MCF 10A (cell line): ENCODE results near the gene GAL3ST2. TPM values are rescaled to one million over a fixed set of nuclear protein-coding genes. Genes with fewer than 3 reads are reported as not detected.

Source experiments
- BruUV-seq: library from RNA; stranded (reverse); fragments of 400-500 nt; replicated peaks from 2 replicates; lab custom pipeline; 2021; lab: Mats Ljungman, UMichigan
- CTCF ChIA-PET: fragments of 300-600 bp; sonication (Branson Sonifier 250); formaldehyde crosslinking; extraction: SDS; loops from one replicate; lab custom pipeline; 2021; ENCODE audit warnings: antibody characterized with exemption, inconsistent platforms; lab: Yijun Ruan, JAX
- POLR2A ChIA-PET: fragments of 300-600, 350-650 bp; sonication (Branson Sonifier 250); formaldehyde crosslinking; extraction: SDS; loops from one replicate; lab custom pipeline; 2020; ENCODE audit warnings: antibody characterized with exemption, inconsistent platforms; lab: Yijun Ruan, JAX
- DNase-seq: peaks from one replicate; pipeline ENCODE4 v3.0.0-alpha.2; 2018; ENCODE audit not compliant: unreplicated experiment
- H3K27ac Mint-ChIP-seq: one replicate; pipeline ENCODE4 v1.8.0; 2022; ENCODE audit warnings: mild to moderate bottlenecking, low read depth, mixed read lengths; ENCODE audit not compliant: unreplicated experiment
- H3K27me3 Mint-ChIP-seq: one replicate; pipeline ENCODE4 v1.8.0; 2022; ENCODE audit warnings: mixed read lengths; ENCODE audit not compliant: insufficient read depth, unreplicated experiment
- H3K36me3 Mint-ChIP-seq: one replicate; pipeline ENCODE4 v1.8.0; 2022; ENCODE audit warnings: mild to moderate bottlenecking, moderate library complexity, mixed read lengths; ENCODE audit not compliant: insufficient read depth, unreplicated experiment
- H3K4me1 Mint-ChIP-seq: one replicate; pipeline ENCODE4 v1.8.0; 2022; ENCODE audit warnings: mixed read lengths; ENCODE audit not compliant: insufficient read depth, unreplicated experiment
- H3K4me3 Mint-ChIP-seq: one replicate; pipeline ENCODE4 v1.8.0; 2022; ENCODE audit warnings: mild to moderate bottlenecking, moderate library complexity, mixed read lengths; ENCODE audit not compliant: unreplicated experiment
- H3K9me3 Mint-ChIP-seq: one replicate; pipeline ENCODE4 v1.8.0; 2022; ENCODE audit warnings: mixed read lengths; ENCODE audit not compliant: unreplicated experiment
- CTCF ChIP-seq: fragments of 200-600 bp; IDR thresholded peaks from one replicate; pipeline ENCODE4 v1.8.0; 2022; ENCODE audit warnings: antibody characterized with exemption, mild to moderate bottlenecking; ENCODE audit not compliant: unreplicated experiment
- intact Hi-C: fragments of 100-400 bp; cut with micrococcal nuclease; formaldehyde crosslinking; loops from 2 replicates; pipeline ENCODE4 v1.14.1; 2022
- total RNA-seq: library from RNA; stranded (reverse); gene quantifications from 2 replicates; pipeline ENCODE4 v1.2.3, GENCODE V29; 2022

GAL3ST2 gene
- total RNA-seq, 1 experiment from 2014 or later: not detected

- Mint-ChIP-seq H3K4me3 (no peak overlapping the region), H3K27ac (no peak overlapping the region), H3K9me3 (no peaks in the 10 kb centered on the region), H3K27me3 (peaks cover 42% of the 10 kb centered on the region), H3K4me1 (peaks cover 1% of the 10 kb centered on the region), H3K36me3 (no peaks in the 10 kb centered on the region)
- no peak for DNase-seq
- ChIA-PET POLR2A (no interaction called here), CTCF (interaction anchor here (0.6 kb wide), 1 partner anchor 73 kb away, joined by 3 read pairs; no protein-coding TSS in a partner anchor)
- no TSS peak for BruUV-seq
- intact Hi-C loops: no loop called here
- TF ChIP-seq CTCF: no peak
These were observed 20.9 kb downstream of the GAL3ST2 start for GRCh38 chr2:241797441-241798080.

- POLR2A ChIA-PET: no interaction called here
- Mint-ChIP-seq H3K27ac (no peak overlapping the region), H3K4me1 (no peaks in the 10 kb centered on the region), H3K36me3 (no peaks in the 10 kb centered on the region), H3K4me3 (no peak overlapping the region), H3K9me3 (no peaks in the 10 kb centered on the region), H3K27me3 (peaks cover 36% of the 10 kb centered on the region)
- DNase-seq: no peak
- BruUV-seq: no TSS peak
- no peak for TF ChIP-seq CTCF
- intact Hi-C loops: no loop called here
- CTCF ChIA-PET: interaction anchor here (0.6 kb wide), 1 partner anchor 72 kb away, joined by 3 read pairs; no protein-coding TSS in a partner anchor
These were observed 21.5 kb downstream of the GAL3ST2 start for GRCh38 chr2:241798081-241798630.

DNA sequence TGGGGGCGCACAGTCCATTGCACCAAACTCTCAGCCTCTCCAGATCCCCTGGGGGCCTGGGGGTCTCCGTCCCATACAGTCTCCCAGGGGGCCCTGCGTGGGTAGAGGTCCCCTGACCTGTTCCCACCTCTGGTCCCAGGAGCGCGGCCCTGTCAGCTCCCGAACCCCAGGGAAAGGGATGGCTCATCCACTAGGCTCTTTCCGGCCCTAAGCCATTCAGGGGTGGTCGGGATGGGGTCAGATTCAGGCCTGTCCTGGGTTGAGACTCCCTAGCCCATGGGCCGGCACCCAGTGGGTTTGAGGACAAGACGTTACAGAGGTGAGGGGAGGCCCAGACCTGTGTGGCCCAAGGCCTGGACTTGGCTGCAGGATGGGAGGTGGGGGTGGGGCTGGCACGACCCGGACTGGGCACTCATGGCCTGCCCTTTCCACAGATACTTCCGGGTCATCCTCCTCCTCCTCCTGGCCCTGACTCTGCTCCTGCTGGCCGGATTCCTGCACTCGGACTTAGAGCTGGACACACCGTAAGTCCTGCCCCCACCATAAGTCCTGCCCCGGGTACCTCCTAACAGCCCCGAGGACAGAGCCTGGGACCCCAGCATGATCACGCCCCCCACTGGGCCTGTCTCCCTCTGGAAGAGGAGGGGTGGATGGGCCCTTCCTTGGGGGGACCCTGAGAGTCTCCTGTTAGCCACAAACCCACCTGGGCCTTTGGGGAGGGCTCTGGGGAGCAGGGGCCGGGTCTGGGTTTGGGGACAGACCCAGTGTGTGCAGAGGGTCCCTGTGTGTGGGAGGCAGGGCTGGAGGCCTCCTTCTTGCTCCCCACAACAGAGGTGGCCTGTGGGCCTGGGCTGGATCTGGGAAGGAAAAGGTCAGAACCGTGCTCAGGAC lies 22.3 kb downstream of the GAL3ST2 start:
- ChIA-PET CTCF (no interaction called here), POLR2A (no interaction called here)
- Mint-ChIP-seq H3K27me3 (peaks cover 30% of the 10 kb centered on the region), H3K4me3 (no peak overlapping the region), H3K27ac (no peak overlapping the region), H3K4me1 (no peaks in the 10 kb centered on the region), H3K9me3 (no peaks in the 10 kb centered on the region), H3K36me3 (no peaks in the 10 kb centered on the region)
- no peak for TF ChIP-seq CTCF
- intact Hi-C loops: no loop called here
- no peak for DNase-seq
- BruUV-seq: no TSS peak
